ENCODE data around the gene SEC22A. TPM values are rescaled to one million over a fixed set of nuclear protein-coding genes. Genes with fewer than 3 reads are reported as not detected.

The SEC22A gene, protein sequence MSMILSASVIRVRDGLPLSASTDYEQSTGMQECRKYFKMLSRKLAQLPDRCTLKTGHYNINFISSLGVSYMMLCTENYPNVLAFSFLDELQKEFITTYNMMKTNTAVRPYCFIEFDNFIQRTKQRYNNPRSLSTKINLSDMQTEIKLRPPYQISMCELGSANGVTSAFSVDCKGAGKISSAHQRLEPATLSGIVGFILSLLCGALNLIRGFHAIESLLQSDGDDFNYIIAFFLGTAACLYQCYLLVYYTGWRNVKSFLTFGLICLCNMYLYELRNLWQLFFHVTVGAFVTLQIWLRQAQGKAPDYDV
- total RNA-seq = 35.7 and 42.2 TPM in 2 replicates

DNA sequence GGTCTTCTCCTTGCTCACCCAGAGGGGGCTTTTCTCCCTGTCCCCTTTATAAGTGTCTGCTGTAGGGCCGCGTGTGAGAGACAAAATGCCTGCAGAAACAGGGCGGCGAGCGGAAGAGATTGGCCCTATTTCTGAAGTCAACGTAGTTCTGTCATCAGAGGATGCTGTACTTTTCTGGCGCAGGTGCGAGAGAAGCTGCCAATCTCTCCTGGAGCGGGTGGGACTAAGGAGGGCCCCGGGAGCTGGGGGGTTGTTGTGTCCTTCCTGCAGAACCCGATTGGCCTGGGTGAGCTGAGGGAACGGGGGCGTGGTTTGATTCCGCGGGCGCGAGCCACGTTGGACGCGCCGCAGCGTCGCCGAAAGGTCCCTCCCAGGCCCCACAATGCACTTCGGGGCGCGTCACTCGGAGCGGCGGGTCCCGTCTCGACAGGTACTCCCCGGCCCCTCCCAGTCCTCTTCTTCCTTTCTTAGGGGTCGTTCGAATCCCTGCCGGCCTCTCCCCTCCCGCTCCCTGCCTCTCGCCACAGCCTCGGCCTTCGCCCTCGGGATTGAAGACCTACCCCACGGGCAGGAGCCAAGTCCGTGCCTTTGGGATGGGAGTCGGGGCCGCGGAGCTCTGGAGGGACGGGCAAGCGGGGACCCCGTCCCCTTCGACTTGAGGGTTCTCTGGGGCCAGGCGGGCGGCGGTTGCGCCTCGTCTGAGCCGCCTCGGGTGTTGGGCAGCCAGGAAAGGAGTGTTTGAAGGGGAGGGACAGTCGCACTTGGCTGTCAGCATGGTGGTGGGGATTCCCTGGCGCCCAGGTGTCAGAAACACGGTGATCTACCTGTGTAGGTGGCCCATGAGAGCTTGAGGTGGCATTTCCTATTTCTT lies at the start of gene SEC22A:
Gene SEC22A (plus strand): TSS at position 387 of the 871 bp plus-strand sequence. CDS start 7,275 bp downstream, outside the sequence.

Other genes with a start within 250 kb of the SEC22A start
- gene SEMA5B, start 174.2 kb upstream of the SEC22A start, total RNA-seq = not detected in 2 replicates
- 33.0 and 40.3 TPM in 2 replicates for gene PDIA5, start 134.9 kb upstream of the SEC22A start, total RNA-seq
- gene ADCY5, start 247.1 kb downstream of the SEC22A start, total RNA-seq = 0.08 TPM in 1 of 2 replicates, not detected in the other

Measured in hair follicular keratinocyte (primary cell).